ENCODE measurements around the gene AKAP12. TPM values are rescaled to one million over a fixed set of nuclear protein-coding genes. Genes with fewer than 3 reads are reported as not detected.

The AKAP12 gene
- total and polyA plus RNA-seq, 4 donors = 9.4 to 110 (median 24.6) TPM

GRCh38 chr6:151229401-151230276, 10.1 kb upstream of the AKAP12 start:
- Histone ChIP-seq H3K4me3 (no peak overlapping the region), H3K27ac (ENCODE audit: low read depth in 1 of 2, low read length in 1 of 2) (no peak overlapping the region), H3K27me3 (ENCODE audit: control insufficient read depth in 3 of 3, insufficient read depth in 3 of 3, low read length in 2 of 3) (no peaks in the 10 kb centered on the region), H3K9me3 (ENCODE audit: control insufficient read depth in 4 of 4, insufficient read depth in 3 of 4, low read length in 3 of 4) (no peaks in the 10 kb centered on the region), H3K9ac (ENCODE audit: insufficient read depth in 1 of 2, low read length in 2 of 2) (no peak overlapping the region), H3K36me3 (ENCODE audit: control insufficient read depth in 4 of 4, insufficient read depth in 4 of 4, low read length in 4 of 4) (no peaks in the 10 kb centered on the region), H3K4me1 (ENCODE audit: control insufficient read depth in 5 of 5, insufficient read depth in 5 of 5, low read length in 5 of 5) (no peaks in the 10 kb centered on the region)
- DNase-seq = no peak
- 84 to 85% methylated on average over 11 of the region's 11 CpGs for WGBS, 2 donors
- ATAC-seq (ENCODE audit: insufficient read depth, low FRiP score) = no peak
- no peak for TF ChIP-seq CTCF (IDR thresholded peaks at IDR 0.05; ENCODE audit: control extremely low read depth, extremely low read depth)

- 95 to 96% methylated on average over 4 of the region's 4 CpGs for WGBS, 2 donors
- TF ChIP-seq CTCF (IDR thresholded peaks at IDR 0.05; ENCODE audit: control extremely low read depth, extremely low read depth) = no peak
- H3K4me1 ChIP-seq (ENCODE audit: control insufficient read depth in 5 of 5, insufficient read depth in 5 of 5, low read length in 5 of 5) = no peaks in the 10 kb centered on the region
- ATAC-seq (ENCODE audit: insufficient read depth, low FRiP score) (no peak), DNase-seq (no peak)
- no peak overlapping the region for H3K27ac ChIP-seq (ENCODE audit: low read depth in 1 of 2, low read length in 1 of 2)
- no peak overlapping the region for H3K9ac ChIP-seq (ENCODE audit: insufficient read depth in 1 of 2, low read length in 2 of 2)
- no peaks in the 10 kb centered on the region for H3K27me3 ChIP-seq (ENCODE audit: control insufficient read depth in 3 of 3, insufficient read depth in 3 of 3, low read length in 2 of 3)
- H3K36me3 ChIP-seq (ENCODE audit: control insufficient read depth in 4 of 4, insufficient read depth in 4 of 4, low read length in 4 of 4) = no peaks in the 10 kb centered on the region
- no peak overlapping the region for H3K4me3 ChIP-seq
- H3K9me3 ChIP-seq (ENCODE audit: control insufficient read depth in 4 of 4, insufficient read depth in 3 of 4, low read length in 3 of 4) = no peaks in the 10 kb centered on the region
Measured at GRCh38 chr6:151230277-151230577, 9.5 kb upstream of the AKAP12 start.

DNA sequence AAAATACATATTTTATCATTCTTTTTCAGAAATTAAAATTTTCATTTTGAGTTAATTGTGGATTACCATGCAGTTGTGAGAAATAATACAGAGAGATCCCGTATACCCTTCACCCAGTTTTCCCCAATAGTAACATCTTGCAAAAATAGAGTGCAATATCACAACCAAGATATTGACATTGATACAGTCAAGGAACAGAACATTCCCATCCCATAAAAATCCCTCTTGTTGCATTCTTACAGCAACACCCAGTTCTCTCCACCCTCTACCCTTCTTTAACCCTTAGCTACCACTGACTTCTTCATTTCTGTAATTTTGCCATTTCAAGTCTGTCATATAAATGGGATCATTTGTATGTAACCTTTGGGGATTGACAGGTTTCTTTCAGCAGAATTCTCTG, 6.9 kb upstream of the AKAP12 start:
- Histone ChIP-seq H3K4me3 (no peak overlapping the region), H3K27ac (ENCODE audit: low read depth in 1 of 2, low read length in 1 of 2) (no peak overlapping the region), H3K27me3 (ENCODE audit: control insufficient read depth in 3 of 3, insufficient read depth in 3 of 3, low read length in 2 of 3) (peaks cover 0 to 2% (median 0%) of the 10 kb centered on the region in 3 donors), H3K4me1 (ENCODE audit: control insufficient read depth in 5 of 5, insufficient read depth in 5 of 5, low read length in 5 of 5) (no peaks in the 10 kb centered on the region), H3K9ac (ENCODE audit: insufficient read depth in 1 of 2, low read length in 2 of 2) (no peak overlapping the region), H3K36me3 (ENCODE audit: control insufficient read depth in 4 of 4, insufficient read depth in 4 of 4, low read length in 4 of 4) (no peaks in the 10 kb centered on the region), H3K9me3 (ENCODE audit: control insufficient read depth in 4 of 4, insufficient read depth in 3 of 4, low read length in 3 of 4) (no peaks in the 10 kb centered on the region)
- no peak for TF ChIP-seq CTCF (IDR thresholded peaks at IDR 0.05; ENCODE audit: control extremely low read depth, extremely low read depth)
- WGBS, 2 donors = 89 to 92% methylated on average over 1 of the region's 1 CpG
- DNase-seq (no peak), ATAC-seq (ENCODE audit: insufficient read depth, low FRiP score) (no peak)

All from lung (tissue), 12 donors.